BJ (cell line): ENCODE results near the gene MYNN. TPM values are rescaled to one million over a fixed set of nuclear protein-coding genes. Genes with fewer than 3 reads are reported as not detected.

Experiments
- CTCF ChIA-PET: fragments of 350-600 bp; formaldehyde crosslinking; extraction: SDS; loops from one replicate; lab custom pipeline; 2021; ENCODE audit warnings: antibody characterized with exemption, inconsistent platforms; lab: Yijun Ruan, JAX
- POLR2A ChIA-PET: fragments of 300-600 bp; sonication (Branson Sonifier 250); formaldehyde crosslinking; extraction: SDS; loops from one replicate; lab custom pipeline; 2021; ENCODE audit warnings: antibody characterized with exemption; lab: Charles Lee
- DNase-seq: peaks from one replicate; pipeline ENCODE4 v3.0.0-alpha.2; 2011; ENCODE audit warnings: low read depth
- H3K27me3 ChIP-seq: 2 replicates; pipeline ENCODE4 v1.6.0; 2011; ENCODE audit warnings: low read length; ENCODE audit not compliant: control insufficient read depth, insufficient read depth
- H3K36me3 ChIP-seq: 2 replicates; pipeline ENCODE4 v1.5.1; 2011; ENCODE audit warnings: low read length; ENCODE audit not compliant: control insufficient read depth, insufficient read depth
- H3K4me3 ChIP-seq: 2 replicates; pipeline ENCODE4 v1.5.1; 2011; ENCODE audit warnings: low read depth, mild to moderate bottlenecking, control low read depth, low read length
- polyA plus RNA-seq: library from polyadenylated mRNA; depleted of rRNA; stranded (reverse); fragments of >200 nt; gene quantifications from 2 replicates; pipeline ENCODE4 v1.2.3, GENCODE V29; 2011; rRNA removed
- TF ChIP-seq, protein P1 (sequence below): IDR thresholded peaks from 2 replicates; pipeline ENCODE4 v1.5.1; 2011; ENCODE audit warnings: low read depth, mild to moderate bottlenecking, control low read depth, inconsistent platforms, low read length, moderate library complexity; ENCODE audit not compliant: insufficient read depth

Gene MYNN
- polyA plus RNA-seq, 1 experiment: 10.1 TPM

DNA sequence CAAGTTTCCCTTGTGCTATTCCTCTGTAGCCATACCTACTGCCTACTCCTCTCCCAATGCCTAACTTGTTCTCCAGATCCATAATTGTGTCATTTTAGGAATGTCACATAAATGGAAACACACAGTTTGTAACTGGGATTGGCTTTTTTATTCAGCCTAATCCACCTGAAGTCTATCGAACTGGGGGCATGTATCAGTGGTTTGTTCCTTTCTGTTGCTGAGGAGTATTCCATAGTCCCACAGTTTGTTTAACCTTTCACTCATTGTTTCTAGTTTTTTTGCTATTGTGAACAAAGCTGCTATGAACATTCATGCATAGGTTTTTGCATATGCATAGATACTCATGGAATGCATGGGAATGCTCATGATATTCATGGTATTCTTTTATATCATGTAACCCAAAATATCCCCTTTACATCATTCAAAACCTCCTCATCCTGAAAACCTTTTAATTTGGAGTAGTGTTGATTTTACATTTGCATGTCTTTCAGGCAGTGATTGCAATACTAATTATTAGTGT is 65.4 kb downstream of the MYNN start:
- ChIA-PET POLR2A (no interaction called here), CTCF (interaction anchor here (1.7 kb wide), 1 partner anchor 9 kb away, joined by 4 read pairs; no protein-coding TSS in a partner anchor)
- Histone ChIP-seq H3K27me3 (no peaks in the 10 kb centered on the region), H3K4me3 (no peak overlapping the region), H3K36me3 (no peaks in the 10 kb centered on the region)
- DNase-seq: no peak
- TF ChIP-seq, protein P1, sequence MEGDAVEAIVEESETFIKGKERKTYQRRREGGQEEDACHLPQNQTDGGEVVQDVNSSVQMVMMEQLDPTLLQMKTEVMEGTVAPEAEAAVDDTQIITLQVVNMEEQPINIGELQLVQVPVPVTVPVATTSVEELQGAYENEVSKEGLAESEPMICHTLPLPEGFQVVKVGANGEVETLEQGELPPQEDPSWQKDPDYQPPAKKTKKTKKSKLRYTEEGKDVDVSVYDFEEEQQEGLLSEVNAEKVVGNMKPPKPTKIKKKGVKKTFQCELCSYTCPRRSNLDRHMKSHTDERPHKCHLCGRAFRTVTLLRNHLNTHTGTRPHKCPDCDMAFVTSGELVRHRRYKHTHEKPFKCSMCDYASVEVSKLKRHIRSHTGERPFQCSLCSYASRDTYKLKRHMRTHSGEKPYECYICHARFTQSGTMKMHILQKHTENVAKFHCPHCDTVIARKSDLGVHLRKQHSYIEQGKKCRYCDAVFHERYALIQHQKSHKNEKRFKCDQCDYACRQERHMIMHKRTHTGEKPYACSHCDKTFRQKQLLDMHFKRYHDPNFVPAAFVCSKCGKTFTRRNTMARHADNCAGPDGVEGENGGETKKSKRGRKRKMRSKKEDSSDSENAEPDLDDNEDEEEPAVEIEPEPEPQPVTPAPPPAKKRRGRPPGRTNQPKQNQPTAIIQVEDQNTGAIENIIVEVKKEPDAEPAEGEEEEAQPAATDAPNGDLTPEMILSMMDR: no peak

Other genes starting within 250 kb of the MYNN start
- gene MECOM, start 109.7 kb upstream of the MYNN start, polyA plus RNA-seq: 4.2 and 5.3 TPM in 2 replicates
- gene TERC, start 8.3 kb upstream of the MYNN start, polyA plus RNA-seq: 0.18 TPM in 1 of 2 replicates, not detected in the other
- 2.3 and 2.9 TPM in 2 replicates for gene ACTRT3, start 3.8 kb upstream of the MYNN start, polyA plus RNA-seq
- not detected in 2 replicates for gene LRRIQ4, start 39.5 kb downstream of the MYNN start, polyA plus RNA-seq
- 1.6 and 2.5 TPM in 2 replicates for gene LRRC34, start 39.5 kb downstream of the MYNN start, polyA plus RNA-seq
- not detected in 2 replicates for gene LRRC31, start 96.5 kb downstream of the MYNN start, polyA plus RNA-seq
- gene SAMD7, start 138.2 kb downstream of the MYNN start, polyA plus RNA-seq: not detected in 2 replicates
- 45.7 and 98.4 TPM in 2 replicates for gene SEC62, start 193.4 kb downstream of the MYNN start, polyA plus RNA-seq